ENCODE results near the gene LPP. TPM values are rescaled to one million over a fixed set of nuclear protein-coding genes. Genes with fewer than 3 reads are reported as not detected.

LPP gene
- total RNA-seq, 1 experiment from 2014 or later = 54.0 TPM

DNA sequence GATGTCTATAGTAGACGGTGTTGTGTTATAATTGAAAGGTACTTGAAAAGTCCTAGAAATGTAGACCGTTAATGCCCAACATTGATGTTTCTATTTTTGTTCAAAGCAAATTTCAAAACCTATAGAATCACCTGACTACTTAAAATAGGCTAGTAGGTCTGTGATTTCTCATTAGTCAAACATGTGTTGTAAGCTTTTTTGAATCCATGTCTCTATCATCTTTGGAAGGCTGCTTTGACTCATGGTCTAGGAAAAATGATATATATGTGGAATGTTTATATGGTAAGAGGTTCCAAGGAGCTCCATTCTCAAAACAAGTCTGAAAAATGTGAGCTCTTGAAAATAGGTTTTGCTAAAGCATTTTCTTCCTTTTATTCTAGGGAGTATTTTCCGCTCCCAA lies 375.3 kb downstream of the LPP start (continued):
- TF ChIP-seq ZBTB33 (IDR thresholded peaks at IDR 0.05; ENCODE audit: extremely low read depth, insufficient replicate concordance, low read length) (no peak), ATF3 (IDR thresholded peaks at IDR 0.05) (no peak), CTCF (IDR thresholded peaks at IDR 0.05 in 2 of 3, conservative IDR thresholded peaks at IDR 0.05 in 1 of 3; ENCODE audit: borderline replicate concordance in 1 of 3, insufficient read depth in 1 of 3, low read depth in 2 of 3, low read length in 2 of 3) (no peak), ELF1 (IDR thresholded peaks at IDR 0.05; ENCODE audit: borderline replicate concordance, low read depth) (no peak), EZH2 (IDR thresholded peaks at IDR 0.05) (no peak), ZFX (IDR thresholded peaks at IDR 0.05) (no peak), FOSL1 (IDR thresholded peaks at IDR 0.05; ENCODE audit: low read depth) (no peak), POLR2AphosphoS5 (IDR thresholded peaks at IDR 0.05; ENCODE audit: low read depth, low read length) (no peak), ZNF274 (IDR thresholded peaks at IDR 0.05; ENCODE audit: low read depth, low read length) (no peak)

DNA sequence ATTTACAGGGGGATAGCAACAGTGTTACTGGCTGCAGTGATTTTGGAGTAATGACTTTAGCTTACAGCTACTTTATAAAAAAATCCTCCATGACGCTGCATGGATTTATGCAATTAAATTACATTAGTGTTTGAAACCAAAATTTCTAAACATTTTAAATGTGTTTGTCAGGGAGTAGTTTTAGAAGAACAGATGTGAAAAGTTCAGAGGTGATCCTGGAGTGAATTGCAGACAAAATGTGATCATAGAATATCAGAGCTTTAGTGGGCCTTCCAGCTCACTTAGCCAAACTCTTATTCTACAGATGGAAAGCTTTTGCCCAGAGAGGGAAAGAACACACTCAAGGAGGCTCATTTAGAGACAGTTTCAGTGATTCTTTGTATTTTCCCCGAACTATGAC lies 376.3 kb downstream of the LPP start:
- Histone ChIP-seq H3K4me1 (ENCODE audit: control insufficient read depth in 1 of 2, insufficient read depth in 2 of 2, low read length in 2 of 2) (no peaks in the 10 kb centered on the region), H3K27me3 (ENCODE audit: insufficient read depth, low read length) (no peaks in the 10 kb centered on the region), H4K20me1 (ENCODE audit: insufficient read depth) (no peaks in the 10 kb centered on the region), H3K9me3 (ENCODE audit: control insufficient read depth in 1 of 2, insufficient read depth in 1 of 2, low read depth in 1 of 2, low read length in 2 of 2) (no peaks in the 10 kb centered on the region), H3K79me2 (ENCODE audit: insufficient read depth, low read length) (no peaks in the 10 kb centered on the region), H3K9me2 (ENCODE audit: insufficient read depth) (no peaks in the 10 kb centered on the region), H3K27ac (ENCODE audit: low read depth, low read length) (no peak overlapping the region), H3K9ac (ENCODE audit: low read length) (no peak overlapping the region), H3K36me3 (ENCODE audit: control insufficient read depth in 1 of 2, insufficient read depth in 2 of 2, low read length in 2 of 2) (no peaks in the 10 kb centered on the region), H3K4me3 (replicated peaks in 1 of 2; ENCODE audit: low read depth in 1 of 2, low read length in 2 of 2) (no peak overlapping the region), H2AFZ (ENCODE audit: low read depth, low read length, poor library complexity, severe bottlenecking) (no peak overlapping the region), H3K4me2 (ENCODE audit: low read length) (no peak overlapping the region)
- ATAC-seq = no peak
- CTCF ChIA-PET = no interaction called here
- DNase-seq (ENCODE audit: low read depth, low spot score) = no peak
- RAD21 ChIA-PET (ENCODE audit: low non-redundant PET in 1 of 2, low total read pairs in 2 of 2, uncharacterized antibody in 2 of 2, unreplicated experiment in 2 of 2) = no interaction called here
- intact Hi-C loops (cut with micrococcal nuclease) = loop anchor here (10.0 kb wide), 1 partner anchor 785 kb away; the partner anchor contains the start of gene BCL6
- POLR2A ChIA-PET = no interaction called here
- TF ChIP-seq SRF (IDR thresholded peaks at IDR 0.05; ENCODE audit: low read depth) (no peak), EZH2phosphoT487 (IDR thresholded peaks at IDR 0.05; ENCODE audit: borderline replicate concordance) (no peak), SP1 (IDR thresholded peaks at IDR 0.05; ENCODE audit: low read depth) (no peak)
- no TSS peak for BruUV-seq (replicated peaks)
